Stimulated activated CD4-positive, alpha-beta T cell treated with anti-CD3 and anti-CD28 coated beads, Interleukin-4, amount 100 ng/mL, for 4 hours (primary cell): Measurements from ENCODE around the gene PSD2.

ENCODE experiments used
- DNase-seq, 2 experiments: peaks; one replicate each; pipeline ENCODE4 v3.0.0-alpha.2; 2020

Gene PSD2

GRCh38 chr5:139838381-139839197 lies 43.0 kb downstream of the PSD2 start:
- no peak for DNase-seq

GRCh38 chr5:139839232-139839815 lies 43.7 kb downstream of the PSD2 start:
- no peak for DNase-seq

GRCh38 chr5:139839918-139840317 lies 44.3 kb downstream of the PSD2 start:
- no peak for DNase-seq

GRCh38 chr5:139841549-139841948 lies 45.9 kb downstream of the PSD2 start:
- DNase-seq = no peak

- DNase-seq = no peak
Observed at GRCh38 chr5:139842321-139842720, 46.7 kb downstream of the PSD2 start.

- DNase-seq = no peak
Observed at GRCh38 chr5:139843991-139844390, 48.4 kb downstream of the PSD2 start.

GRCh38 chr5:139844472-139845145 lies 49.0 kb downstream of the PSD2 start:
- DNase-seq = peak; percentile 61 to 66

- no peak for DNase-seq
Observed at GRCh38 chr5:139845846-139846681, 50.5 kb downstream of the PSD2 start.

GRCh38 chr5:139847091-139847490 lies 51.5 kb downstream of the PSD2 start:
- no peak for DNase-seq

- peak; percentile 75 to 76 for DNase-seq
Observed at GRCh38 chr5:139847790-139848507, 52.3 kb downstream of the PSD2 start.

GRCh38 chr5:139848508-139849100 lies 53.0 kb downstream of the PSD2 start:
- peak; percentile 35 to 36 for DNase-seq

GRCh38 chr5:139849501-139849900 lies 53.9 kb downstream of the PSD2 start:
- DNase-seq = no peak

- DNase-seq = no peak
Observed at GRCh38 chr5:139849942-139850341, 54.3 kb downstream of the PSD2 start.

- no peak for DNase-seq
Observed at GRCh38 chr5:139850423-139851016, 54.9 kb downstream of the PSD2 start.

GRCh38 chr5:139851558-139851957 lies 56.0 kb downstream of the PSD2 start:
- DNase-seq = no peak

- DNase-seq = no peak
Observed at GRCh38 chr5:139852696-139853095, 57.1 kb downstream of the PSD2 start.

- no peak for DNase-seq
Observed at GRCh38 chr5:139854029-139854605, 58.5 kb downstream of the PSD2 start.

- no peak for DNase-seq
Observed at GRCh38 chr5:139854953-139855352, 59.3 kb downstream of the PSD2 start.

GRCh38 chr5:139855451-139855850 lies 59.8 kb downstream of the PSD2 start:
- DNase-seq = no peak

- DNase-seq = no peak
Observed at GRCh38 chr5:139855946-139856540, 60.4 kb downstream of the PSD2 start.

- no peak for DNase-seq
Observed at GRCh38 chr5:139856714-139857113, 61.1 kb downstream of the PSD2 start.
